Lung (tissue), 12 donors: Measurements from ENCODE around the gene NFIB. TPM values are rescaled to one million over a fixed set of nuclear protein-coding genes. Genes with fewer than 3 reads are reported as not detected.

ENCODE experiments used
- ATAC-seq: fragments of 200-7000 bp; cut with Tn5 transposase; one replicate; pipeline ENCODE4 v1.9.1; 2020; ENCODE audit warnings: moderate number of reproducible peaks; ENCODE audit not compliant: insufficient read depth, low FRiP score
- DNase-seq, 3 donors: peaks; one replicate each; pipeline ENCODE4 v3.0.0-alpha.2; 2013 to 2017
- H3K27ac ChIP-seq, 2 donors: one replicate each; pipeline ENCODE4 v1.5.1; 2013; ENCODE audit warnings: mild to moderate bottlenecking in 2 of 2, moderate library complexity in 2 of 2, control low read depth in 1 of 2, inconsistent platforms in 1 of 2, low read depth in 1 of 2, low read length in 1 of 2
- H3K27me3 ChIP-seq, 3 donors: one replicate each; pipeline ENCODE4 v1.5.1; 2013; ENCODE audit warnings: low read length in 2 of 3; ENCODE audit not compliant: control insufficient read depth in 3 of 3, insufficient read depth in 3 of 3
- H3K36me3 ChIP-seq, 4 donors: one replicate each; pipeline ENCODE4 v1.5.1; 2013; ENCODE audit warnings: low read length in 4 of 4, mild to moderate bottlenecking in 1 of 4, moderate library complexity in 1 of 4; ENCODE audit not compliant: control insufficient read depth in 4 of 4, insufficient read depth in 4 of 4
- H3K4me1 ChIP-seq, 5 donors: one replicate each; pipeline ENCODE4 v1.5.1; 2013; ENCODE audit warnings: low read length in 5 of 5, mild to moderate bottlenecking in 2 of 5, moderate library complexity in 1 of 5; ENCODE audit not compliant: control insufficient read depth in 5 of 5, insufficient read depth in 5 of 5
- H3K4me3 ChIP-seq: one replicate; pipeline ENCODE4 v1.5.1; 2013; ENCODE audit warnings: mild to moderate bottlenecking, control low read depth, moderate library complexity
- H3K9ac ChIP-seq, 2 donors: one replicate each; pipeline ENCODE4 v1.5.1; 2013; ENCODE audit warnings: low read length in 2 of 2, control low read depth in 1 of 2; ENCODE audit not compliant: insufficient read depth in 1 of 2
- H3K9me3 ChIP-seq, 4 donors: one replicate each; pipeline ENCODE4 v1.5.1; 2013; ENCODE audit warnings: low read length in 3 of 4, mild to moderate bottlenecking in 1 of 4, moderate library complexity in 1 of 4; ENCODE audit not compliant: control insufficient read depth in 4 of 4, insufficient read depth in 3 of 4
- WGBS, 2 donors: extraction: QIAGEN DNeasy Blood & Tissue Kit; methylation state at CpG; one replicate each; pipeline ENCODE4 v1.1.7; 2013; 5-methylcytosine and 5-hydroxymethylcytosine counted together
- polyA plus RNA-seq, 2 donors: library from polyadenylated mRNA; stranded (reverse); fragments of 200-250 nt; gene quantifications; one replicate each; pipeline ENCODE4 v1.2.1, GENCODE V29; 2013
- total RNA-seq, 2 donors: library from RNA; depleted of rRNA in 1 of 2; stranded (reverse); fragments of >200 nt in 1 of 2; gene quantifications; one replicate each; pipeline ENCODE4 v1.2.1, GENCODE V29; 2014 to 2021
- TF ChIP-seq, protein P1 (sequence below): IDR thresholded peaks from 2 replicates; pipeline ENCODE4 v1.5.1; 2012; ENCODE audit warnings: mild to moderate bottlenecking; ENCODE audit errors: control extremely low read depth, extremely low read depth
- donor health status: control.
- donor health status: control.
- donor health status: Bipolar disorder and iron deficiency.
- donor health status: healthy.
- donor health status: DM: yes; HTN: yes; CAD: no.

Gene NFIB
- total and polyA plus RNA-seq, 4 donors: 7.3 to 189 (median 51.0) TPM

DNA sequence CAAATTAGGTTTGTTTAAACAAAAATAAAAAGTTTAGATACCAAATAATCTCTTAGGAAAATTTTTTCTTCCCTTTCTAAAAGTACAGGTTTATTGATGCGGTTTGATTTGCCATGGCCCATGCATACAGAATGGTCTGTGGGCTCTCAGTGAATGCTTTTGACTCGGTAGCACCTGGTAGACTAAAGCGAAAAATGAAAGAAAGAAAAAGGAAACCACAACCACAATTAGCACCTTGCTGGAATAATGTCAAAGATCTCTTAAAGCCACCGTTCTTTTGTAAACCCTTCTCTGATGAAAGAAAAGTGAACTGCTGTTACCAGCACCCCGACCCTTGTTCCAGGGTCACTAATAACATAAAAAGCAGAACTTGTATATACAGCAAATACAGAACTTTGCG lies 157.9 kb downstream of the NFIB start:
- Histone ChIP-seq H3K9me3 (no peaks in the 10 kb centered on the region), H3K27ac (no peak overlapping the region), H3K27me3 (no peaks in the 10 kb centered on the region), H3K36me3 (peaks cover 2 to 13% (median 8%) of the 10 kb centered on the region in 4 donors), H3K4me1 (peaks cover 0 to 43% (median 30%) of the 10 kb centered on the region in 5 donors), H3K9ac (no peak overlapping the region), H3K4me3 (no peak overlapping the region)
- WGBS, 2 donors: 30 to 52% methylated on average over 6 of the region's 6 CpGs
- ATAC-seq (no peak), DNase-seq (no peak)
- TF ChIP-seq, protein P1, sequence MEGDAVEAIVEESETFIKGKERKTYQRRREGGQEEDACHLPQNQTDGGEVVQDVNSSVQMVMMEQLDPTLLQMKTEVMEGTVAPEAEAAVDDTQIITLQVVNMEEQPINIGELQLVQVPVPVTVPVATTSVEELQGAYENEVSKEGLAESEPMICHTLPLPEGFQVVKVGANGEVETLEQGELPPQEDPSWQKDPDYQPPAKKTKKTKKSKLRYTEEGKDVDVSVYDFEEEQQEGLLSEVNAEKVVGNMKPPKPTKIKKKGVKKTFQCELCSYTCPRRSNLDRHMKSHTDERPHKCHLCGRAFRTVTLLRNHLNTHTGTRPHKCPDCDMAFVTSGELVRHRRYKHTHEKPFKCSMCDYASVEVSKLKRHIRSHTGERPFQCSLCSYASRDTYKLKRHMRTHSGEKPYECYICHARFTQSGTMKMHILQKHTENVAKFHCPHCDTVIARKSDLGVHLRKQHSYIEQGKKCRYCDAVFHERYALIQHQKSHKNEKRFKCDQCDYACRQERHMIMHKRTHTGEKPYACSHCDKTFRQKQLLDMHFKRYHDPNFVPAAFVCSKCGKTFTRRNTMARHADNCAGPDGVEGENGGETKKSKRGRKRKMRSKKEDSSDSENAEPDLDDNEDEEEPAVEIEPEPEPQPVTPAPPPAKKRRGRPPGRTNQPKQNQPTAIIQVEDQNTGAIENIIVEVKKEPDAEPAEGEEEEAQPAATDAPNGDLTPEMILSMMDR: no peak

DNA sequence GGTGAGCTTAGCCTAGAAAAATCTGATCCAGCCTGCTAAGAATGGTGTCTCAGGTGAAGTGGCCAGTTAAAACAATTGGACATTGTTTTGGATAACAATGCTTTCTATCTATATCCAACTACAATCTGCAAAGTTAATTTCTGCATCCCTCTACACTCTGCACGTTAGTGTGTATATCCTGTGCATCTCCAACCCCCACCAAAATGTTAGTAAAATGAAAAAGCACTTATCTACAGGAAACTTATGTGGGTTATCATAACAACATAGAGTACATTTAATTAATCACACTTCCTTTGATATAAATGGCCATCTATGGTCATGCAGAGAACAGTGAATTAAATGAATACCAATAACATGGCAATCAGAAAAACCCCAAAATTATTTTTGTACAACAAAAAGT lies 158.7 kb downstream of the NFIB start:
- 33 to 39% methylated on average over 1 of the region's 1 CpG for WGBS, 2 donors
- no peaks in the 10 kb centered on the region for H3K9me3 ChIP-seq
- no peaks in the 10 kb centered on the region for H3K27me3 ChIP-seq
- DNase-seq: peak in 1 of 3 donors; percentile 41
- H3K9ac ChIP-seq: no peak overlapping the region
- ATAC-seq: no peak
- TF ChIP-seq, protein P1: no peak
- H3K36me3 ChIP-seq: peaks cover 2 to 16% (median 10%) of the 10 kb centered on the region in 4 donors
- H3K4me1 ChIP-seq: peaks cover 0 to 43% (median 22%) of the 10 kb centered on the region in 5 donors
- no peak overlapping the region for H3K27ac ChIP-seq
- H3K4me3 ChIP-seq: no peak overlapping the region

DNA sequence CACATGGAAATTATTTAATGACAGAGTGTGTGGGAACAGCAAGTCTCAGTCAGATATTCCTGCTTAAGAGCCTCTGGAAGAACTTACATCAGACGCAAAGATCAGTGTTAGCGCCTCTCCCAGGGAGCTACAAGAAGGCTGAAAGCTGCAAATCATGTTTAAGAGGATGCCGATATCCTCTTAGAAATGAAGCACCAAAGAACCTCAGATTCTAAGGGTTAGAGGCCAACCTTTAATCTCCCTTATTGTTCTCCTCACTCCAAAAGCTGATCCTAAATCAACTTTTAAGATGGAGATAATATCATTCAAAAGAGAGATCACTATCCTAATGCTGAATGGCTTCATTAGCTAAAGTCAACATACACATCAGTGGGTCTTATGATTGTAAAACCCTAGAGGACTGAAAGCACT lies 160.6 kb downstream of the NFIB start:
- H3K27ac ChIP-seq: peak overlapping the region in 1 of 2 donors; percentile 21
- no peaks in the 10 kb centered on the region for H3K27me3 ChIP-seq
- TF ChIP-seq, protein P1: no peak
- ATAC-seq: no peak
- H3K9ac ChIP-seq: no peak overlapping the region
- no peaks in the 10 kb centered on the region for H3K9me3 ChIP-seq
- H3K36me3 ChIP-seq: peaks cover 0 to 14% (median 11%) of the 10 kb centered on the region in 4 donors
- H3K4me1 ChIP-seq: peaks cover 0 to 32% (median 12%) of the 10 kb centered on the region in 5 donors
- no peak overlapping the region for H3K4me3 ChIP-seq
- DNase-seq: peak in 2 of 3 donors; percentile 45 to 52
- 73 to 81% methylated on average over 3 of the region's 3 CpGs for WGBS, 2 donors

DNA sequence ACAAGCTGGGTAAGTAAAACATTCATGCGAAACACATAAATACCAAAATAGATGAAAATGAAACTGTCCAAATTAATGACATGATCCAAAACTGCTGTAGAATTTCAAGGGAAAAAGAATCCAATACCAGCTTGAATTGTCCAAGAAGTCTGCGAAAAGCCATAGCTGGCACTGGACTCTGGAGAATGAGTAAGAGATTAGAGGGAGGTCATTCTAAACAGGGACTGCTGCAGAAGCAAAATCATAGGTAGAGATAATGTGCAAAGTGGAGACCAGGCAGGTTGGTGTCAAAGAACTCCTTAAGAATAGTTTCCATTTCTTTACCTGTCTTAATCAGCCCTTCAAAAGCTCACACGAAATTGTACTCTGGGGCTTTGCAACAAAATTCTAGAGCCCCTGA lies 162.5 kb downstream of the NFIB start:
- DNase-seq (no peak), ATAC-seq (no peak)
- Histone ChIP-seq H3K36me3 (peaks cover 0 to 17% (median 11%) of the 10 kb centered on the region in 4 donors), H3K4me1 (peaks cover 0 to 28% (median 12%) of the 10 kb centered on the region in 5 donors), H3K27me3 (no peaks in the 10 kb centered on the region), H3K27ac (peak overlapping the region in 1 of 2 donors; percentile 21), H3K9ac (no peak overlapping the region), H3K4me3 (no peak overlapping the region), H3K9me3 (no peaks in the 10 kb centered on the region)
- TF ChIP-seq, protein P1: no peak
- WGBS, 2 donors: 82 to 83% methylated on average over 3 of the region's 3 CpGs
